Stimulated activated CD4-positive, alpha-beta T cell treated with anti-CD3 and anti-CD28 coated beads, Interleukin-1b, Interleukin-23, amount 100 ng/mL, for 4 hours (primary cell): Measurements from ENCODE around the gene CTSS.
"Not testable (repeated sequence)": the region's sequence is repeated elsewhere in the genome, so short reads cannot be mapped to it uniquely, and the experiment has no call there.

Experiments
- DNase-seq, 2 donors: peaks; one replicate each; pipeline ENCODE4 v3.0.0-alpha.2; 2020; ENCODE audit warnings: low read depth in 2 of 2

The CTSS gene

DNA sequence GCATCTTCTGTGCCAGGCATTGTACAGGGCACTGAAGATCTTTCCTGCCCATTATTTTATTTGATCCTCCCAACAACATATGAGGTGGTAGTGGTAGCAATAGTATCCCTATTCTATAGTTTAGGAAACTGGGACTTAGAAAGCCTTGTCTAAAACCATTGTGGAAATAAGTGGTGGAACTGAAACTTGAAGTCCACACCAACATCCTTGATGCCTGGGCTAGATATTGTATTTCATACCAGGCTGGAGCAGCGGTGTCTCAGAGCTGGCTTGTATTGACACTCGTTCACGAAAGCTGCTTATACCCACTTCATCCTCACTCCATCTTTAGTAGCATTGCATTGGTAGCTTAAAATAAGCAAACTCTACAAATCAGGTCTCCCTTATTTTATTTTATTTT, 9.7 kb upstream of the CTSS start:
- no peak for DNase-seq

DNA sequence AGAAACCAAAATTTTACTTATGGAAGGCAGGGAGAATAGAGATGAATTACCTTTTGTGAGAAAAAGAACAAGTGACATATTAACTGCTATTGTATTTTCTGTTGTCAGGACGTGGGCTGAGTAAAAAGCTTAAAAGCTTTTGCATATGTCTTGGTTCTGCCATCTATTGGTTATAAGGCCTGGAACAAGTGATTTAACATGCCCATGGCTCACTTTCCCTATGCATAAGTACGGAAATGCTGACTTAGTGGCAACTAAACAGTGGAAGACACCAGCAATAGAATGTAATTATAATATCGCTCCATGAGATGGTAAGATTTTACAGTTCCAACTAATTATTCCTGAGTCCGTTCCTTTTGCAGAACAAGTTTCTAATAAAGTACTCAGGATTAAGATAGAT, 6.7 kb upstream of the CTSS start:
- DNase-seq = no peak

DNA sequence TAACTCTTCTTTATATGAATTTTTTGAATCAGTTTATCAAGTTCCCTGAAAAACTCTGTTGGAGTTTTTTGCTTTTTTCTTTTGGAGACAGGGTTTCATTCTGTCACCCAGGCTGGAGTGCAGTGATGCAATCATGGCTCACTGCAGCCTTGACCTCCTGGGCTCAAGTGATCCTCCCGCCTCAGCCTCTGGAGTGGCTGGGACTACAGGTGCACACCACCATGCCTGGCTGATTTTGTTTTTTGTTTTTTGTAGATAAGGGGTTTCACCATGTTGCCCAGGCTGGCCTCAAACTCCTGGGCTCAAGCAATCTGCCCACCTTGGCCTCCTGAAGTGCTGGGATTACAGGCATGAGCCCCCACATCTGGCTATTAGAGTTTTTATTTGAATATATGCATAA, 2.1 kb upstream of the CTSS start:
- not testable (repeated sequence) for DNase-seq

DNA sequence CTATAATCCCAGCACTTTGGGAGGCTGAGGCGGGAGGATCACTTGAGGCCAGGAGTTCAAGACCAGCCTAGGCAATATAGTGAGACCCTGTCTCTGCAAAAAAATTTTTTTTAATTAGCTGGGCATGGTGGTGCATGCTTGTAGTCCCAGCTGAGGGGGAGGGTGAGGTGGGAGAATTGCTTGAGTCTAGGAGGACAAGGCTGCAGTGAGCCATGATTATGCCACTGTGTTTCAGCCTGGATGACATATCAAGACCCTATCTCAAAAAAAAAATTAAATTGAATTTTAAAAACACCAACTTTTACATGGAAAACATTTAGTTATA, 361 bp upstream of the CTSS start:
- DNase-seq = not testable (repeated sequence)

DNA sequence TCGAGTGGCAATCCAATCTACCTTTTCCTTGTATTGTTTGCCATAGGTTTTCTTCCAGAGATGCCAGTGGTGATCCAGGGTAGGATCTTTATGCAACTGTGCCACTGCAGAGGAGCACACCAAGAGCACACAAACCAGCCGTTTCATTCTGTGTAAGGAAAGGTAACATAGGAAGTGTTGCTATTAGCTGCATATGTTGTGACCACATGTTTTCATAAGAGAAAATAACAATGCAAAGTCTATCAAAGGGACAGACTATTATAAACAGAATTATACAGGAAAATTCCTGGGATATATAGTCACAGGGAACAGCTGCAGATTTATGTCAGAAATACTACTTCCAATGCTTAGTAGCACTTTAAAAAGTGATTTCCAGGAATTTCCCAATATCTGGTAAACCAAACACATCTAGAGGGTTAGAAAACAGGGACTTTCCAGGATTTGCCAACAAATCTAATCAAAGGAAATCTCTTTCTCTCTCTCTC, 919 bp downstream of the CTSS start:
- no peak for DNase-seq

DNA sequence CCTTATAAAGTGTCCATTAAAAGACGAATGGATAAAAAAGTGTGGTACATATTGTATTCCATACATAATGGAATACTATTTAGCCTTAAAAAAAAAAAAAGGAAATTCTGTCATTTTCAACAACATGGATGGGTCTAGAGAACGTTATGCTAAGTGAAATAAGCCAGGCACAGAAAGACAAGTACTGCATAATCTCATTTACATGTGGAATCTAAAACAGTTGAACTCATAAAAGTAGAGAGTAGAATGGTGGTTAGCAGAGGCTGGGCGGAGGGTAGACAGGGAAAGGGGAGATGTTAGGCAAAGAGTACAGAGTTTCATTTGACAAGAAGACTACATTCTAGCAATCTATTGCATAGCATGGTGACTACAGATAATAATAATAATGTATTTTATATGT, 2.6 kb downstream of the CTSS start:
- DNase-seq = no peak

DNA sequence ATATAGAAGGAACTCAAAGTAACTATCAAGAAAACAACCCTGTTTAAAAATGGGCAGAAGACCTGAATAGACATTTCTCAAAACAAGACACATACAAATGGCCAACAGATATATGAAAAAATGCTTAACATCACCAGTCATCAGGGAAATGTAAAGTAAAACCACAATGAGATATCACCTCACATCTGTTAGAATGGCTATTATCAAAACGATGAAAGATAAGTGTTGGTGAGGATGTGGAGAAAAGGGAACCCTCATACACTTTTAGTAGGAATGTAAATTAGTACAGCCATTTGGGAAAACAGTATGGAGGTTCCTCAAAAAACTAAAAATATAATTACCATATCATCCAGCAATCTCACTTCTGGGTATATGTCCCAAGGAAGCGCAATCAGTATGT, 3.0 kb downstream of the CTSS start:
- DNase-seq = no peak

DNA sequence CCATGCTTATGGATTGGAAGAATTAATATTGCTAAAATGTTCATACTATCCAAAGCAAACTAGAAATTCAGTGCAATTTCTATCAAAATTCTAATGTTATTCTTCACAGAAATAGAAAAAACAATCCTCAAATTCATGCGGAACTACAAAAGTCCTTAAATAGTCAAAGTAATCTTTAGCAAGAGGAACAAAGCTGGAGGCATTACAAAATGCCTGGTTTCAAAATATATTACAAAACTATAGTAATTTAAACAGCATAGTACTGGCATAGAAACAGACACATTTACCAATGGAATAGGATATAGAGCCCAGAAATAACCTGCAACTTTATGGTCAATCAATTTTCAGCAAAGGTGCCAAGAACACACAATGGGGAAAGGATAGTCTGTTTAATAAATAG, 3.8 kb downstream of the CTSS start:
- no peak for DNase-seq

DNA sequence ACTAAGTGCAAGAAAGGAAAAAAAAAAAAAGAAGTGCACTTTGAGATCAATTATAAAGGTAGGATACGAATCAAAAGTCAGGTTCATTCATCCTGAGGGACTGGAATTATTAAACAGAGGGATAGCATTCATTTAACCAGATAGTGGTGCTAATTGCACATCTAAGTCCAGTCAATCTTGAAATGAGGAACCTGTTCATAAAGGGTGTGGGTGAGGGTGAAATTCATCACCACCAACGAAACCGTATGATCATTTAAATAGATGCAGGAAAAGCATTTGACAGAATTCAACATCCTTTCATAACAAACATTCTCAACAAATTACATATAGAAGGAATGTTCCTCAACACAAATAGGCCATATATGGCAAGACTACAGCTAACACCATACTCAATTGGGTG, 5.6 kb downstream of the CTSS start:
- DNase-seq = no peak

DNA sequence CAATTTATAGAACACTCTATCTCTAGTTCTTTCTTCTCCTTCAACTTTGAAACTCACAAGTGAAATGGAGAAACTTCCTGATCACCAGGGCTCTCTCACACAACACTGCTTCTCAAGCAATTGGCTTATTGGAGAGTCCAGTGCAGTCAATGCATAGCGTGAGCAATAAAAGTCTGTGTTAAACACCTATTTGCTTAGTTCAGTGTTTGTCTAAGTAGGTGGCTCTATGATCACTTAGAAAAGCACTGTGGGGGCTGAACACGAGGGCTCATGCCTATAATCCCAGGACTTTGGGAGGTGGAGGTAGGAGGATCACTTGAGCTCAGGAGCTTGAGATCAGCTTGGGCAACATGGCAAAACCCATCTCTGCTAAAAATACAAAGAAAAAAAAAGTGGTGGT, 12.2 kb downstream of the CTSS start:
- no peak for DNase-seq

DNA sequence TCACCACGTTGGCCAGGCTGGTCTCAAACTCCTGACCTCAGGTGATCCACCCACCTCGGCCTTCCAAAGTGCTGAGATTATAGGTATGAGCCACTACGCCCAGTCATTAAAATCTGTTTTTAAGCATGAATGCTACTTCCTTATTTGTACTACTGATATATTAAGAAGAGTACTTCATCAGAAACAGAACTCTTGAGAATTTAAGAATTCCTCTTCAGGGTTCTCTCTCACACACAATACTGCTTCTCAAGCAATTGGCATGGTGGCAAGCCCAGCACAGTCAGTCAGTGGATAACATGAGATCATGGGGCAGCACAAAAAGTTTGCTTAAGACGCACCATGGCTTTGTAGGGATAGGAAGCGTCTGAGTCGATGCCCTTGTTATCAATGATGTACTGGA, 14.1 kb downstream of the CTSS start:
- DNase-seq = no peak

DNA sequence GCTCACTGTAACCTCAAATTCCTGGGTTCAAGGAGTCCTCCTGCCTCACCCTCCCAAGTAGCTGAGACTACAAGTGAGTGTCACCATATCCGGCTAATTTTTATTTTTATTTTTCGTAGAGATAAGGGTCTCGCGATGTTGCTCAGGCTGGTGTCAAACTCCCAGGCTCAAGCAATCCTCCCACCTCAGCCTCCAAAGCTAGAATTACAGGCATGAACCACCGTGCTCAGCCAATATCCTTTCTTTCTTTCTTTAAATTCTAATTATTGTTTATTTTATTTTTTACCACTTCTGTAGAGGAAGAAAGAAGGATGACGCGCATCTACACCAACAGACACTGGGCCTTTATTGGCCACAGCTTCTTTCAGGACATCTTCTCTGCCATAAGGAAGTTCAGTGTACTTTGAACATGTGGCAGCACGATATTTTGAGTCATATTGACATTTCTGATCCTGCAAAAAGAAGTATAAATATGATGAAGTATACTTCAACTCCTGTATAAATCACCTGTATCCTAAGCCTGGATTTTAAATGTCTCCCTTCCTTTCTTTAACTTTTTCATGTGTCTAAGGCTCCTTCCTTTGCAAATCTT, 15.8 kb downstream of the CTSS start:
- DNase-seq = no peak

DNA sequence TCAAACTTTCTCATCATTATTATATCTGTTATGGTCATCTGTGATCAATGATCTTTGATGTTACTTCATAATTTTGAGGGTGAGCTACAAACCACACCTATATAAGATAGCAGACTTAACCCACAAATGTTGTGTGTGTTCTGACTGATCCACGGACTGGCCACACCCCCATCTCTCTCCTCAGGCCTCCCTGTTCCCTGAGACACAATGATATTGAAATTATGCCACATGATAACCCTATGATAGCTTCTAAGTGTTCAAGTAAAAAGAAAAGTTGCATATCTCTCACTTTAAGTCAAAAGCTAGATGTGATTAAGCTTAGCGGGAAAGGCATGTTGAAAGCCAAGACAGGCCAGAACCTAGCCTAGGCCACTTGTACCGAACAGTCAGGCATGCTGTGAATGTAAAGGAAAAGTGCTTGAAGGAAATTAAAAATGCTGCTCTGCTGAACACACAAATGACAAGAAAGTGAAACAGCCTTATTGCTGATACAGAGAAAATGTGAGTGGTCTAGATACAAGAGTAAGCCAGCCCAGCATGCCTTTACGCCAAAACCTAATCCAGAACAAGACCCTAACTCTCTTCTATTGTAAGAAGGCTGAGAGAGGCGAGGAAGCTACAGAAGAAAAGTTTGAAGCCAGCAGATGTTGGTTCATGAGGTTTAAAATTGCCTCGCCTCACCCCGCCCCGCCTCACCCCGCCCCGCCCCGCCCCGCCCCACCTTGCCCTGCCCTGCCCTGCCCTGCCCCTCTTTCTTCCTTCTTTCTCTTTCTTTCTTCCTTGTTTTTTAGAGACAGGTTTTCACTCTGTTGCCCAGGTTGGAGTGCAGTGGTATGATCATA, 16.5 kb downstream of the CTSS start:
- no peak for DNase-seq

DNA sequence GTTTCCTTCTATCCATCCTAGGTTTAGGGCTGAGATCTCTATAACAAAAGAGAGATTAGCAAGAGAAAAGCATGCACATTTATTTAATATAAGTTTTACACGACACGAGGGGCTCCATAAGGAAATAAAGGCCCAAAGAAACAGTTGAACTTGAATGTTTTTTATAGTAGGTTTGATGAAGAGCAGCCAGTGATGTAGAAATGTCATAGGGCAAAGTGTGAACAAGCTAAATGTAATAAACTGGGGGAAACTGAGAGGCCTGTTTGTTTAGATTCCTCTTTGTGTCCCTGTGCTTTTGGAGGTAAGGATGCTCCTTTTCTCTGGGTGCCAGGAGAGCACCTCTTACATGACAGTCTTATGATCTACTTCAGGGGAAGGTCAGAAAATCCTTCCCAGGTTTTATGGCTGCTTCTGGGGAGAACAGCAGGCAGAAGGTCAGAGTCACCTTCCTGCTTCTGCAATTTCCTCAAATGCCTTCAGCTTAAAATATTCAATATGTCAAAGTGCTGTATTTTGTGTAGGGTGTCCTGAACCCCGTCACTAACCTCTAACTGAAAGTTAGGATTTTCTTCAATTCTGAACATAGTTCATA, 35.4 kb downstream of the CTSS start:
- DNase-seq = no peak

DNA sequence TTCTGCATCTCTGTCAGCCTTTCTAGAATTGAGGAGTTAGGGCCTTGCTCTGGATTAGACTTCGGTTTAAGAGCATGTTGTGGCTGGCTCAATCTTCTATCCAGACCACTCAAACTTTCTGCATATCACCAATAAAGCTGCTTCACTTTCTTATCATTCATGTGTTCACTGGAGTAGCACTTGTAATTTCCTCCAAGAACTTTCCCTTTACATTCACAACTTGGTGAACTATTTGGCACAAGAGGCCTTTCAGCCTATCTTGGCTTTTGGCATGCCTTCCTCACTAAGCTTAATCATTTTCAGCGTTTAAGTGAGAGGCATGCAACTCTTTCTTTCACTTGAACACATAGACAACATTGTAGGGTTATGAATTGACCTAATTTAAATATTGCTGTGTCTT, 41.2 kb downstream of the CTSS start:
- DNase-seq = no peak

DNA sequence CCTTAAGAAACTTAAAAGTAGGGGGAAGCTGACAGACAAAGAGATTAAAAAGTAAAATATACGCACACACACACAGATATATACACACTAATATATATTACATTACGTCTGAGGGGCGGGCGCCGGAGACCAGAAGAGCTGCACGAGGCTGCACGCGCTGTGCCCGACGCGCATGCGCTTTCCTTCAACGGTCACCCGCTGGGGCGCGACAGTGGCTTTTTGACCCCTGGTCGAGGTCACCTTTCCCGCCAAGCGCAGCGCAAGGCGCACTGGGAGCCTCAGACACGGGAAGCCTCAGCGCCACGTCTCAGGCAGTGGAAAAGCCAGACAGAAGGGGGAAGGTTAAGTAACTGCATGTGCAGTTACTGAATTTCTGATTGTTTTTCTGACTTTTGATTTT, 44.9 kb downstream of the CTSS start, which contains the start of gene HORMAD1:
Gene HORMAD1 (minus strand): TSS at position 193 of the 400 bp plus-strand sequence. CDS start 1,390 bp downstream, outside the sequence.
- DNase-seq = no peak

DNA sequence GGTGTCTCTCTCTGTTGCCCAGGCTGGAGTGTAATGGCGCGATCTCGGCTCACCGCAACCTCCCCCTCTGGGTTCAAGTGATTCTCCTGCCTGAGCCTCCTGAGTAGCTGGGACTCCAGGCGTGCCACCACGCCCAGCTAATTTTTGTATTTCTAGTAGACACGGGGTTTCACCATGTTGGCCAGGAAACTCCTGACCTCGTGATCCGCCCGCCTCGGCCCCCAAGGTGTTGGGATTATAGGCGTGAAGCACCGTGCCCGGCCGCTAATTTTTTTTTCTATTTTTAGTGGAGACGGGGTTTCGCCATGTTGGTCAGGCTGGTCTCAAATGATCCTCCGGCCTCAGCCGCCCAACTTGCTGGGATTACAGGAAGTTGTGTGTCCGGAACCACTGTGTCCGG, 45.5 kb downstream of the CTSS start:
- DNase-seq = no peak

DNA sequence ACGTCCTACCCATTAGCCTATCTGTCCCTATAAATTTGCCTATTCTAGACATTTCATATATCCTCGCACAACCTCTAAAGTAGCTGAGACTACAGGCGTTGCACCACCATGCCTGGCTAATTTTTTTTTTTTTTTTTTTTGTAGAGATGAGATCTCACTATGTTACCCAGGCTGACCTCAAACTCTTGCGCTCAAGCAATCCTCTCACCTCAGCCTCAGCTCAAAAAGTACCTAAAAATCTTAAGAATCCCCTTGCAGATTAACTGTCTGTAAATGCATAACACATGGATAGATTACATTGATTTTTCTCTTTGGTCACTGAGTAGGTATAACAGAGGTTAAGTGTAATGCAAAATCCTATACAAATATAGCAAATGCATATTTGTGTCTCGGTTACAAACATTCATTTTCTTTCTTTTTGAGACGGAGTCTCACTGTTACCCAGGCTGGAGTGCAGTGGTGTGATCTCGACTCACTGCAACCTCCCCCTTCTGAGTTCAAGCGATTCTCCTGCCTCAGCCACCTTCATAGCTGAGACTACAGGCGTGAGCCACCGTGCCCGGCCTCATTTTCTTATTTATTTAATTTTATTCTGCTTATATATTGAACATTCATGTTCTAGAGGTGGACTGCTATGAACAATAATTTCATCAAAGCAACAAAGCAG, 47.2 kb downstream of the CTSS start:
- DNase-seq = no peak

DNA sequence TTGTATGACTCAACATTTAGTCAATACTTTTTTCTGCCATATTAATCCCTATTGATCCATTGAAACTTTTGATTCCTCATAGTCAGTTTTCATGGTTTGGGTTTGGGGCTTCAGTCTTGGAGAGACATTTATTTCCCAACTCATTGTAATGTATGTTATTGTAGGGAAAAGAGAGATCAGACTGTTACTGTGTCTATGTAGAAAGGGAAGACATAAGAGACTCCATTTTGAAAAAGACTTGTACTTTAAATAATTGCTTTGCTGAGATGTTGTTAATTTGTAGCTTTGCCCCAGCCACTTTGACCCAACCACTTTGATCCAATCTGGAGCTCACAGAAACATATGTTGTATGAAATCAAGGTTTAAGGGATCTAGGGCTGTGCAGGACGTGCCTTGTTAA, 56.5 kb downstream of the CTSS start:
- not testable (repeated sequence) for DNase-seq

DNA sequence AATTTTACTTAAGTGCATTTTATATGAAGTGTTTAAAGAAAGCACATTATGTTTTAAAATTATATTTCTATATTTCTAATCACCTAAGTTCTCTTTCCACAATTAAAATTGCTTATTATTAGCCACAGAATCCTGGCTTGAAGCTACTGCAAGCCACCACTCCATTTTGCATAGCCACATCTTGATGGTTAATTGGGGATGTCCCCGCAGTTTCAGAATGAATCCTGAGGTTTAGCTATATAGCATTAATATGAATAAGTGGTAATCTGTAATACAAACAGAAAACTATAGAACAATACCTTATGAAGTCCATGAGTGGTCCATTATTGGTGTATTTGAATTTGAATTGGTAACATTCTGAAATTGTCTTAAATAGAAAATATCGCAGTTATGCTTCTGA, 57.0 kb downstream of the CTSS start:
- no peak for DNase-seq

DNA sequence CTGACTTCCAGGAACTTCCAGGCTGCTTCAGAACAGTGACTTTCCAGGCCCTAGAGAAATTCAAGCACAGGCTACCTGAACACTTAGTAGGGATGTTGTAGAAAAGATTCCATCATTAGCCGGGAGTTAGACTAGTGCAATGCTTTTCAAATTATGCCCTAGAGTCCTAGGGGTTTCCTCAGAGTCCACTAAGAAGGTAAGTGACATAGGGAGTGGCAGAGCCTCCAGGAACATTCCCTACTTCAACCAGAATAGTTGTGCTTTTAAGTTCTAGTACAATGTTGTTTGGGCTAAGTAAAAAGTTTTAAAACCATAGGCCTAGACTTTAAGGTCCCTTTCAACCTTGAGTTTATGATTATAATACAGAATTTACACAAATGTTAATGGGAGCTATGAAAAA, 59.5 kb downstream of the CTSS start:
- DNase-seq = no peak

DNA sequence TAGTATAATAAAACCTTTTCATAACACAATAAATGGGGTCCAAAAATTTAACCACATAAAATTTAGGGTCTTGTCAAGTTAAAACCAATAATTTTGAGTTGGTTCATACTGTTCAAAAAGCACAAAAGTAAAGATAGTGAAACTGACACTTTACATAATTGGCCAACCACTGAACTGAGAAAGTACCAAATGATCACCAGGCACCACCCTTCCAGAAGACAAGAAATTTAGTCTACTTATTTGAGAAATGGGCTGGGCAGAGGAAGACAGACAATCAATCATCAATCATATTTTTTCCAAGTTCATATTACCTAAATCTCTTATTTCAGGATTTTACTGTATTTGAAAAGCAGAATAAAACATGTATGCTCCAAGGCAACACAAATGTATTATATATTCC, 62.2 kb downstream of the CTSS start:
- no peak for DNase-seq
